NCI-H1417 treated with DMSO at 0.1 percent for 48 hours (cell line): ENCODE measurements around the gene CIP2A.
A peak's percentile ranks its signal among the peaks of the same experiment; 100 is the strongest.

Source experiments
- DNase-seq: peaks from one replicate; lab custom pipeline; 2025; lab: John Stamatoyannopoulos, UW

The CIP2A gene

GRCh38 chr3:108562565-108562964, 26.7 kb downstream of the CIP2A start:
- no peak for DNase-seq

- no peak for DNase-seq
Measured at GRCh38 chr3:108555966-108556581, 33.2 kb downstream of the CIP2A start.

- DNase-seq = no peak
Measured at GRCh38 chr3:108554913-108555571, 34.2 kb downstream of the CIP2A start.

- no peak for DNase-seq
Measured at GRCh38 chr3:108554229-108554628, 35.0 kb downstream of the CIP2A start.

GRCh38 chr3:108552267-108553159, 36.7 kb downstream of the CIP2A start:
- DNase-seq = peak; percentile 66

- DNase-seq = no peak
Measured at GRCh38 chr3:108548886-108549285, 40.4 kb downstream of the CIP2A start.

- DNase-seq = no peak
Measured at GRCh38 chr3:108548304-108548703, 40.9 kb downstream of the CIP2A start.

GRCh38 chr3:108546692-108547091, 42.5 kb downstream of the CIP2A start:
- DNase-seq = no peak

GRCh38 chr3:108546247-108546646, 43.0 kb downstream of the CIP2A start:
- peak; percentile 1 for DNase-seq

- DNase-seq = no peak
Measured at GRCh38 chr3:108538083-108538482, 51.2 kb downstream of the CIP2A start.

GRCh38 chr3:108528459-108529252, 60.6 kb downstream of the CIP2A start:
- DNase-seq = no peak

- DNase-seq = no peak
Measured at GRCh38 chr3:108527817-108528216, 61.4 kb downstream of the CIP2A start.

- no peak for DNase-seq
Measured at GRCh38 chr3:108527109-108527508, 62.1 kb downstream of the CIP2A start.

- DNase-seq = no peak
Measured at GRCh38 chr3:108525971-108526370, 63.3 kb downstream of the CIP2A start.

- DNase-seq = no peak
Measured at GRCh38 chr3:108525256-108525655, 64.0 kb downstream of the CIP2A start.

GRCh38 chr3:108524537-108524936, 64.7 kb downstream of the CIP2A start:
- DNase-seq = no peak

- DNase-seq = no peak
Measured at GRCh38 chr3:108518895-108519294, 70.3 kb downstream of the CIP2A start.

GRCh38 chr3:108516881-108517280, 72.4 kb downstream of the CIP2A start:
- DNase-seq = no peak

GRCh38 chr3:108513961-108514360, 75.3 kb downstream of the CIP2A start:
- DNase-seq = no peak

- DNase-seq = no peak
Measured at GRCh38 chr3:108512671-108513070, 76.6 kb downstream of the CIP2A start.

- no peak for DNase-seq
Measured at GRCh38 chr3:108511490-108511889, 77.7 kb downstream of the CIP2A start.

- DNase-seq = no peak
Measured at GRCh38 chr3:108511055-108511454, 78.2 kb downstream of the CIP2A start.
